H1 (cell line): ENCODE results near the gene SYNJ1. TPM values are rescaled to one million over a fixed set of nuclear protein-coding genes. Genes with fewer than 3 reads are reported as not detected.

Source experiments
- ATF2 ChIP-seq: IDR thresholded peaks from 2 replicates; pipeline ENCODE4 v1.6.1; 2012; ENCODE audit warnings: low read length, inconsistent platforms
- SP1 ChIP-seq: IDR thresholded peaks from 2 replicates; pipeline ENCODE4 v1.6.1; 2011; ENCODE audit warnings: low read depth, low read length
- TBP ChIP-seq: IDR thresholded peaks from 2 replicates; pipeline ENCODE4 v1.6.1; 2011; ENCODE audit warnings: low read depth, low read length, improper control_type of control experiment
- polyA plus RNA-seq, 7 experiments: library from polyadenylated mRNA; depleted of rRNA in 3 of 7; stranded (reverse) in 5 of 7; unstranded in 2 of 7; fragments of >200 nt in 5 of 7; fragments of 200-250 nt in 2 of 7; gene quantifications; 1 replicate in 5 of 7; 2 replicates in 1 of 7; 4 replicates in 1 of 7; pipeline versions ENCODE4 v1.2.1 to v1.2.3, GENCODE V29; 2011 to 2013; ENCODE audit warnings: missing spikeins in 2 of 7, mixed read lengths in 2 of 7
- total RNA-seq: library from RNA; stranded (reverse); fragmentation: NEBNext Ultra II Directional; extraction: Animal tissue kit (Norgen Biotek cat#: 25700); gene quantifications from 2 replicates; pipeline ENCODE4 v1.2.1, GENCODE V29; 2021

Gene SYNJ1
- total and polyA plus RNA-seq, 2 of the 8 experiments (the other 6 are each of a cell fraction or from before 2014, with no cell fraction given), result 1.3 to 4.3 TPM

DNA sequence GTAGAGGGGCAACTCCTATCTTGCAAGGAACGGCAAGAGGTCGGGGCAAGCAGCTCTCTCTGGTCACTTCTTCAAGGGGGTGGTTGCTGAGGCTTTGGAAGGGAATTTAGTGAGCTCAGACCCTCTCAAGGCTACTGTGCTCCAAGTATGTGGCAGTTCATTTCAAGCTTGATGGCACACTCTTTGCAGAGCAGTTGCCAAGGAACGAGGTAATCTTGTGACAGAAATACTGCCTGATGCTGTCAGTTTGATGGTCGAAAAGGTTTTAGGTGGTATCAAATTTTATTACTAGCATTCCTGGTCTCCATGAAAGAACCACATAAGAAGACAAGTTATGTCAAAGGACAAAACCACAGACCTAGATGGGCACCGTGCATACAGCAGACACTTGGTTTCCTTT, 128.7 kb downstream of the SYNJ1 start (continued):
- TF ChIP-seq ATF2, result no peak
- TF ChIP-seq TBP, result no peak
- TF ChIP-seq SP1, result no peak
